GM21619 (cell line): Measurements from ENCODE around the gene MGAT5.

ENCODE experiments used
- ATAC-seq: cut with Tn5 transposase; IDR thresholded peaks from one replicate; pipeline ENCODE4 v1.9.1; 2021; ENCODE audit not compliant: unreplicated experiment

MGAT5 gene

GRCh38 chr2:134253804-134254203 is at the start of gene MGAT5:
Gene MGAT5 (plus strand): TSS chr2:134254072. CDS start chr2:134254404, 332 bp downstream.
- ATAC-seq: peak; percentile 13

GRCh38 chr2:134205087-134205486 is 48.8 kb upstream of the MGAT5 start:
- ATAC-seq: no peak

GRCh38 chr2:134206031-134206430 is 47.8 kb upstream of the MGAT5 start:
- ATAC-seq: no peak

GRCh38 chr2:134206573-134206972 is 47.3 kb upstream of the MGAT5 start:
- no peak for ATAC-seq

- peak; percentile 78 for ATAC-seq
Measured at GRCh38 chr2:134207589-134208209, 46.2 kb upstream of the MGAT5 start.

GRCh38 chr2:134208825-134209224 is 45.0 kb upstream of the MGAT5 start:
- no peak for ATAC-seq

GRCh38 chr2:134212746-134213145 is 41.1 kb upstream of the MGAT5 start:
- ATAC-seq: no peak

- ATAC-seq: no peak
Measured at GRCh38 chr2:134216152-134216829, 37.6 kb upstream of the MGAT5 start.

GRCh38 chr2:134217351-134217750 is 36.5 kb upstream of the MGAT5 start:
- ATAC-seq: no peak

GRCh38 chr2:134217924-134218323 is 35.9 kb upstream of the MGAT5 start:
- ATAC-seq: peak; percentile 81

GRCh38 chr2:134218414-134218813 is 35.5 kb upstream of the MGAT5 start:
- ATAC-seq: no peak

GRCh38 chr2:134218930-134219658 is 34.8 kb upstream of the MGAT5 start:
- ATAC-seq: peak; percentile 62

GRCh38 chr2:134220344-134220974 is 33.4 kb upstream of the MGAT5 start:
- ATAC-seq: no peak

GRCh38 chr2:134224005-134224404 is 29.9 kb upstream of the MGAT5 start:
- no peak for ATAC-seq

GRCh38 chr2:134225173-134225572 is 28.7 kb upstream of the MGAT5 start:
- no peak for ATAC-seq

GRCh38 chr2:134225841-134226240 is 28.0 kb upstream of the MGAT5 start:
- ATAC-seq: no peak

GRCh38 chr2:134226601-134227000 is 27.3 kb upstream of the MGAT5 start:
- ATAC-seq: no peak

- no peak for ATAC-seq
Measured at GRCh38 chr2:134227666-134228065, 26.2 kb upstream of the MGAT5 start.

- ATAC-seq: no peak
Measured at GRCh38 chr2:134228493-134228903, 25.4 kb upstream of the MGAT5 start.

- no peak for ATAC-seq
Measured at GRCh38 chr2:134229540-134229939, 24.3 kb upstream of the MGAT5 start.

- ATAC-seq: no peak
Measured at GRCh38 chr2:134230885-134231284, 23.0 kb upstream of the MGAT5 start.
